HT1080 (cell line): Measurements from ENCODE around the gene NAA35. TPM values are rescaled to one million over a fixed set of nuclear protein-coding genes. Genes with fewer than 3 reads are reported as not detected.

Experiments
- DNase-seq: peaks from one replicate; pipeline ENCODE4 v3.0.0-alpha.2; 2015; ENCODE audit warnings: low read depth
- total RNA-seq: library from RNA; depleted of rRNA; stranded (reverse); fragments of >200 nt; shearing (Covaris generic); gene quantifications from 2 replicates; pipeline ENCODE4 v1.2.3, GENCODE V29; 2014; rRNA removed

NAA35 gene
- total RNA-seq, 1 experiment from 2014 or later = 25.4 TPM

DNA sequence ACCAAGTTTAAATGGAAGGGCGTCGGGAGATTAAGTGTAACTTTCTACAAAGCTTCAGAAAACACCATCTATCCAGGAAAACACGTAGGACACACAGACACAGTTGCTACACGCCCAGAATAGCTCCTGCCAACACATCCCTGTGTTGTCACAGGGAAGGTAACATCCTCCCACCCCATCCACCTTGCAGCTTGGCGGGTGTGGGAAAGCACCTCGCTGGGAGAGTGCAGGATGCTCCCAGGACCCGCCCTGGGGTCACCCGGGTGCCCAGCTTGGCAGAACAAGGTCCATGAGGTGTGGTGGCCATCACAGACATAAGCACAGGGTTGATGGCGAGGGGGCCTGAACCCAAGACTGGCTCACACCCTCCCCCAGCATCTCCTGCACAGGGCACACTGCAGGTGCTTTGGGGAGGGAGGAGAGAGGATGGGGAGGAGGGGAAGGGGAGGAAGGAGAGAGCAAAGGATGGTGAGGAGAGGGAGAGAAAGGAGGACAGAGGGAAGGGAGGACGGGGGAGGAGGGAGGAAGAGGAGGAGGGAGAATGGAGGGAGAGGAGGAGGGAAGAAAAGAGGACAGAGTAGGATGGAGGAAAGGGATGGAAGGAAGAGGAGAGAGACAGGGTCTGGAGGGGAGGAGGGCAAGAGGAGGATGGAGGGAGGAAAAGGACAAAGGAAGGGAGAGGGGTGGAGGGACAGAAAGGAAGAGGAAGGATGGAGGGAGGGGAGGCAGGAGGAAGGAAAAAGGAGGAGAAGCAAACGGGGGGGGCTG is 121.2 kb downstream of the NAA35 start:
- DNase-seq = no peak

DNA sequence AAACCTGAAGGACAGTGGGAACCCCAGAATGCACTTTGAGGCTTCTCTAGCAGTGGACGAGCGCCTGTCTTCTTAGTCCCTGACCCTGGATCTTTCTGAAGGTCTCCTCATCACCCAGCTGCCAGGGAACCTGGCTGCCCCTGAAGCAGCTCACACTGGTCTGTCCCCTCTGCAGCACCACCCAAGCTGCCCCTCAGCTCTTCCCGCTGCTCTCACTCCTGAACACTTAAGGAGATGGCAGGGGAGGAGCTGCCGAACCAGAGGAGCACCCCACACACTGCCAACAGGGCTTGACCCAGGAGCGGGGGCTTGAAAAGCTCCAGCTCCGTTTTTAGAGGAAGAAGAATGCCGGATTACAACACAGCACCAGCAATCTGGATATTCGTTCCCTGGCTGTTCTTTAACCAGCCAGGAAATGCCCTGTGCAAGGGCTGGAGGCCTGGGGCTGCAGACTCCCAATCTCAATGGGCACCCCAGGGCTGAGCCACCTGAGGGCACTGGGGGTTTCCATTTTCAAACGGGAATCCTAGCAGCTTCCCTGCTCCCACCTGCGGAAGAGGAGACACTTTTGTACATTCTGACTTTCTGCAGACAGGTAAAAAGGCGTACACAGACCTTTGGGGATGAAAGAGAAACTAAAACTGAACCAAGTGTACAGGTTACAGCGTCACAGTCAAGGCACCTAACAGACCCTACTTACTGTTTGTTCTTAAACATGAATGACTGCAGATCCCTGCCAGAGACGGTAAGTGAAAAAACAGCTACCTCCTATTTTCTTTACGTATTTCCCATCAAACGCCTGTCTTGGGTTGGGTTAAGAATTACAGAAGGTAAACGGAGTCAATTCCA is 122.1 kb downstream of the NAA35 start:
- no peak for DNase-seq

DNA sequence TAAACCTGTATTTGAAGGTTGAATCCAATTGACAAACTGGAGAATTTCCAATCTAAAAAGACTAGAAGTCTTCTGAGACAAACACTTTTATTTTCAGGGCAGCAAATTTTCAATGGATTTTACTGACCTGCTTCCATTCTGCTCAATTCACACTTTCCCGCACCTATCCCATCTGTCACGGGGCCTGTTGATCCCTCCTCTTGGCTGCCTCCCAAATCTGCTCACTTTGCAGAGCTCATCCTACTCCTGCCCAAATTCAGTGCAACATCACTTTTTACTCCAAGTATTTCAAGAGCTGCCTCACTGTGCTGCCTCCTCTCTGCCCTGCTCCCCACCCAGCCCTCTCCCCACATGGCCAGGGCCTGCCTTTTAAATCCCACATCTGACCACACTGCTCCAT is 123.3 kb downstream of the NAA35 start:
- DNase-seq = no peak

DNA sequence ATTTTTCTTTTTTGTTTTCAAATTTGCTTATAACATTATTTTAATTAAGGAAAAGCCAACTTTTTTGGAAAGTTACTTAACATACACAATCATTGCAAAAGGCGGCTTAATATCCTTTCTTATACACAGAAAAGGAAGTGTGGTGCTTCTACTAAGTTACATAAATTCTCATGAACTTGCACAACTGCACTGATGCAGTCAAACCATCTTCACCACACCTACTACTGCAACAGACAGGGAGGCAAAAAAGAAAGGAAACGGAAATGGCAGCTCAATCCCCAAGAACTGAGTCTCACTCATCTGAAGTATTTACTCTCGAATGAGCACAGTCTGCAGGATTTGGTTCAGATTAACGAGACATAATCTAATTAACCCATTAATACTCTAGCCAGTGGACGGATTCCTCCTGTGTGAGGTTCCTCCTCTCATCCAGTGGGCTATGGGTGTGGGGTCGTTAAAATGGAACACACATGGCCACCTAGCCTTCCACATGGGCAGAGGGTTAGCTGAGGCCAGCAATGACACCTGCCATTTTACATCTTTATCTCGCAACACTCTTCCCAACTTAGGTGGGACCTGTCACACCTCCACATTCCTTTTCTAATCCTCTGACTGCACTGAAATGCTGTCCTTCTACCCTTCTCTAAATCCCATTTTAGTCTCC is 128.4 kb downstream of the NAA35 start:
- no peak for DNase-seq

Other genes with a start within 250 kb of the NAA35 start
- gene AGTPBP1, start 199.2 kb upstream of the NAA35 start, total RNA-seq = 8.6 and 10.2 TPM in 2 replicates
- 47.3 and 52.5 TPM in 2 replicates for gene GOLM1, start 158.4 kb downstream of the NAA35 start, total RNA-seq